Stomach (tissue), 9 donors: Measurements from ENCODE around the gene C22orf23. TPM values are rescaled to one million over a fixed set of nuclear protein-coding genes. Genes with fewer than 3 reads are reported as not detected.
"Not testable (repeated sequence)": the region's sequence is repeated elsewhere in the genome, so short reads cannot be mapped to it uniquely, and the experiment has no call there.

Experiments used
- DNase-seq, 2 donors: peaks; one replicate each; pipeline versions ENCODE4 v3.0.0 to v3.0.0-alpha.2; 2013 to 2019
- H3K27ac ChIP-seq, 5 donors: fragments of 200-600 bp in 4 of 5; sonication (generic) in 4 of 5; one replicate each; pipeline ENCODE4 v1.5.1; 2013 to 2019; ENCODE audit warnings: mild to moderate bottlenecking in 1 of 5, moderate library complexity in 1 of 5
- H3K27me3 ChIP-seq, 3 donors: fragments of 200-600 bp; sonication (generic); one replicate each; pipeline ENCODE4 v1.5.1; 2017 to 2019; ENCODE audit warnings: mixed run types in 1 of 3
- H3K36me3 ChIP-seq, 4 donors: fragments of 200-600 bp; sonication (generic); 1 replicate in 3 of 4; 2 replicates in 1 of 4; pipeline ENCODE4 v1.5.1; 2016 to 2019
- H3K4me1 ChIP-seq, 4 donors: fragments of 200-600 bp; sonication (generic); one replicate each; pipeline ENCODE4 v1.5.1; 2016 to 2019
- H3K4me3 ChIP-seq, 4 donors: fragments of 200-600 bp; sonication (generic) in 3 of 4; one replicate each; pipeline ENCODE4 v1.5.1; 2016 to 2019; ENCODE audit warnings: mild to moderate bottlenecking in 1 of 4
- H3K9me3 ChIP-seq, 4 donors: fragments of 200-600 bp; sonication (generic); one replicate each; pipeline ENCODE4 v1.5.1; 2016 to 2019
- EP300 ChIP-seq: sonication (generic); formaldehyde crosslinking; IDR thresholded peaks from one replicate; pipeline ENCODE4 v1.6.1; 2017; ENCODE audit warnings: antibody characterized with exemption
- POLR2A ChIP-seq, 4 donors: fragments of 450-650 bp; IDR thresholded peaks; one replicate each; pipeline ENCODE4 v1.6.1; 2016; ENCODE audit warnings: antibody characterized with exemption in 4 of 4, control low read depth in 2 of 4, mild to moderate bottlenecking in 1 of 4, moderate library complexity in 1 of 4
- POLR2AphosphoS5 ChIP-seq, 3 donors: sonication (generic); formaldehyde crosslinking; IDR thresholded peaks; one replicate each; pipeline ENCODE4 v1.6.1; 2016; ENCODE audit warnings: antibody characterized with exemption in 3 of 3
- WGBS, 5 donors: extraction: QIAGEN DNeasy Blood & Tissue Kit in 3 of 5; methylation state at CpG; one replicate each; pipeline versions ENCODE4 v1.1.5 to v1.1.7; 2013 to 2018; 5-methylcytosine and 5-hydroxymethylcytosine counted together
- intact Hi-C: fragments of 100-400 bp; cut with DNase I; formaldehyde crosslinking; loops from one replicate; pipeline ENCODE4 v1.15.1; 2023; ENCODE audit warnings: low total_unique reads
- polyA plus RNA-seq, 3 donors: library from polyadenylated mRNA; stranded (reverse); fragments of 200-250 nt; gene quantifications; one replicate each; pipeline ENCODE4 v1.2.3, GENCODE V29; 2013
- total RNA-seq, 5 donors: library from RNA; depleted of rRNA; stranded (reverse); fragments of >200 nt; gene quantifications; one replicate each; pipeline versions ENCODE4 v1.1.0 to v1.2.3, GENCODE V29; 2014 to 2016
- TF ChIP-seq, protein P1 (sequence below), 7 experiments: fragments of 450-650 bp in 4 of 7; fragments of 200-600 bp in 3 of 7; sonication (generic) in 3 of 7; IDR thresholded peaks; one replicate each; pipeline ENCODE4 v1.5.1; 2016 to 2019; ENCODE audit warnings: antibody characterized with exemption in 7 of 7, control low read depth in 2 of 7, mild to moderate bottlenecking in 1 of 7
- donor health status: healthy with polysubstance abuse.
- donor health status: Bipolar disorder and iron deficiency.
- donor health status: healthy.

The C22orf23 gene
- total and polyA plus RNA-seq, 8 donors: 0.18 to 1.2 (median 0.31) TPM; not detected in 5

DNA sequence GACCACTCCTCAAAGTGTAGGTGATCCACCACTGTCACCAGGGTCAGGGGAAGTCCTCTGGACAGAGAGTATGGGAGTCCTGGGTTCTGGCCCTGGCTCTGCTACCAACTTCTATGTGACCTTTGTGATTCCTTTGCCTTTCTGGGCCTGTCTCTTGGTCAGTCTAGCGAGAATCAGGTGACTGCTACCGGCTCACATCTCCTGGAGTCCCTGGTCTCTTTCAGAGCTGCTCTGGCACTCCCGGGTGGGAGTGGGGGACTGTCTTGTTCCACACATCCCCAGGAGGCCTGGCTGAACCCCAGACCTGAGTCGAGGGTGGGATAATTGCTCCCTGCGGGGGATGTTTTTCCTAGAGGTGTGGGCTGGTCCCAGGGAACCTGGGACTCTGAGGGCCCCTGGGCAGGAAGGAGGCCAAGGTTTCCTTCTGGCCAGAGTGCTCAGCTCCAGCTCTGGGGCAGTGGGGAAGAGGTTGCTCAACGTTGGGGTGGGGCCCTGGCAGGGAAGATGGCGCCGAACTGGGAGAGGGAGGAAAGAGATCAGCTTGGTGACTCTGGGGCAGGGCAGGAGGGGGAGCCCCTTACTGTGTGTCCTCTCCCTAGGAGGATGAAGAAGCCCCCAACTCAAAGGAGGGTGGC lies 28.9 kb upstream of the C22orf23 start:
- no peaks in the 10 kb centered on the region for H3K9me3 ChIP-seq
- peaks cover 0 to 39% (median 7%) of the 10 kb centered on the region in 4 donors for H3K36me3 ChIP-seq
- DNase-seq: no peak
- H3K27ac ChIP-seq: peak overlapping the region in 2 of 5 donors; percentile 2 to 32
- WGBS, 5 donors: 67 to 81% (median 78%) methylated on average over 8 of the region's 8 CpGs
- peak overlapping the region in 3 of 4 donors; percentile 7 to 21 (median 12) for H3K4me3 ChIP-seq
- no peaks in the 10 kb centered on the region for H3K27me3 ChIP-seq
- TF ChIP-seq EP300 (no peak), POLR2A (IDR thresholded peaks at IDR 0.05) (no peak), POLR2AphosphoS5 (IDR thresholded peaks at IDR 0.05) (no peak)
- TF ChIP-seq, protein P1, sequence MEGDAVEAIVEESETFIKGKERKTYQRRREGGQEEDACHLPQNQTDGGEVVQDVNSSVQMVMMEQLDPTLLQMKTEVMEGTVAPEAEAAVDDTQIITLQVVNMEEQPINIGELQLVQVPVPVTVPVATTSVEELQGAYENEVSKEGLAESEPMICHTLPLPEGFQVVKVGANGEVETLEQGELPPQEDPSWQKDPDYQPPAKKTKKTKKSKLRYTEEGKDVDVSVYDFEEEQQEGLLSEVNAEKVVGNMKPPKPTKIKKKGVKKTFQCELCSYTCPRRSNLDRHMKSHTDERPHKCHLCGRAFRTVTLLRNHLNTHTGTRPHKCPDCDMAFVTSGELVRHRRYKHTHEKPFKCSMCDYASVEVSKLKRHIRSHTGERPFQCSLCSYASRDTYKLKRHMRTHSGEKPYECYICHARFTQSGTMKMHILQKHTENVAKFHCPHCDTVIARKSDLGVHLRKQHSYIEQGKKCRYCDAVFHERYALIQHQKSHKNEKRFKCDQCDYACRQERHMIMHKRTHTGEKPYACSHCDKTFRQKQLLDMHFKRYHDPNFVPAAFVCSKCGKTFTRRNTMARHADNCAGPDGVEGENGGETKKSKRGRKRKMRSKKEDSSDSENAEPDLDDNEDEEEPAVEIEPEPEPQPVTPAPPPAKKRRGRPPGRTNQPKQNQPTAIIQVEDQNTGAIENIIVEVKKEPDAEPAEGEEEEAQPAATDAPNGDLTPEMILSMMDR (IDR thresholded peaks at IDR 0.05): no peak
- intact Hi-C loops: no loop called here
- H3K4me1 ChIP-seq: no peaks in the 10 kb centered on the region

DNA sequence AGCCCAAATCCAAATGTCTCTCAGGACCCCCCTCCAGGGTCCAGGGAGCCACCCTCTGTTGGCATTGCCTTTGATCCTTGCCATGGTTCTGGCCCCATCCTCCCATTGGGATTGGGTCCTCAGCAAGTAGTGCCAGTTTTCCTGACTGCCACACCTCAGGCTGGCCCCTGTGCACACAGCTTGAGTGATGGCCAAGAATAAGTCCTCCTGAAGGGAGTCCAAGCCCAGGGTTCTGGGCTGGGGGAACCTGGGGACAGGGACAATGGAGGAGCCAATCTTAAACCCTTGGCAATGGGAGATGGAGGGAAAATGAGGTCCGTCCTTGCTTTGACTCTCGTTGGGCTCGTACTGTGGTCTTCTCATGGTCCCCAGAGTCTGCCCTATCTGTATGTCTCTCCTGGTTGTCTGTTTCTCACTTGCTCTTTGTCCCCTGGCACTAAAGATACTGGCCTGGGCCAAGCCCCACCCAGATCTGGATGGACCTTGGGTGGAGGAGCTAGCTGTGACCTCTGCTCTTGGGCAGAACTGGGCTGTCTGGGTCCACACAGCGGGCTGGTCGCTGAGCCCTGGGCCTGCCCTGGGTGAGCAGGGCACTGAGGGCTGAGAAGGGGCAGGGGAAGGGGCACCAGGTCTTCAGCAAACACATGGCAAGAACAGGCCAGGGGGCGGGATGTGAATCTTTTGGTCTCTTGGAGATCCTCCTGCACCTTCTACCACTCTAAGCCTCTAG lies 28.0 kb upstream of the C22orf23 start:
- intact Hi-C loops: no loop called here

DNA sequence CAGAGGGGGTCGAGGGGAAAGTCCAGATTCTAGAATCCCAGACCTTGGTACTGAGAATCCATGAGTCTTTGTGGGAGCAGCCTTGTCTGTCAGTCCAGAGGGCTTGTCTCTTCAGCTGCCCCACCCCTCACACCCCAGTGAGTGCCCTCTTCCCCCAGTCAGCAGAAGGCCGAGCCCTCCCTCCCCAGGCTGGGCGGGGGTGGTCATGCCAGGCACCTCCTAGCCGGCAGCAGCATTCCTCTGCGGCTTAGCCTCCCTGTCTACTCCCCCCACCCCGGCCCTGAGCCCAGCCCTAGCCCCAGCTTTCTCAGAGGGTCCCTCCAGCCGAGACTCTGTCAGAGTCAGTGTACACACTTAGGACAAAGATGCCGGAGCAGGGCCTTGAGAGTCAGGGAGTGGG lies 26.4 kb upstream of the C22orf23 start:
- Histone ChIP-seq H3K27me3 (no peaks in the 10 kb centered on the region), H3K4me3 (no peak overlapping the region), H3K27ac (no peak overlapping the region), H3K36me3 (peaks cover 0 to 46% (median 5%) of the 10 kb centered on the region in 4 donors), H3K4me1 (no peaks in the 10 kb centered on the region), H3K9me3 (no peaks in the 10 kb centered on the region)
- no peak for DNase-seq
- 70 to 82% (median 78%) methylated on average over 7 to 8 of the region's 8 CpGs for WGBS, 5 donors
- no peak for TF ChIP-seq POLR2AphosphoS5 (IDR thresholded peaks at IDR 0.05)
- TF ChIP-seq, protein P1 (IDR thresholded peaks at IDR 0.05): no peak
- no peak for TF ChIP-seq EP300
- TF ChIP-seq POLR2A (IDR thresholded peaks at IDR 0.05): no peak
- intact Hi-C loops: no loop called here

More for the DNA sequence above, 28.0 kb upstream of the C22orf23 start:
- Histone ChIP-seq H3K36me3 (peaks cover 0 to 40% (median 6%) of the 10 kb centered on the region in 4 donors), H3K4me3 (peak overlapping the region in 2 of 4 donors; percentile 3 to 7), H3K9me3 (no peaks in the 10 kb centered on the region), H3K4me1 (no peaks in the 10 kb centered on the region), H3K27me3 (no peaks in the 10 kb centered on the region), H3K27ac (no peak overlapping the region)
- 81 to 96% (median 94%) methylated on average over 6 of the region's 6 CpGs for WGBS, 5 donors
- DNase-seq: no peak
- TF ChIP-seq POLR2A (IDR thresholded peaks at IDR 0.05) (no peak), POLR2AphosphoS5 (IDR thresholded peaks at IDR 0.05) (no peak), EP300 (no peak)
- TF ChIP-seq, protein P1 (IDR thresholded peaks at IDR 0.05): no peak

DNA sequence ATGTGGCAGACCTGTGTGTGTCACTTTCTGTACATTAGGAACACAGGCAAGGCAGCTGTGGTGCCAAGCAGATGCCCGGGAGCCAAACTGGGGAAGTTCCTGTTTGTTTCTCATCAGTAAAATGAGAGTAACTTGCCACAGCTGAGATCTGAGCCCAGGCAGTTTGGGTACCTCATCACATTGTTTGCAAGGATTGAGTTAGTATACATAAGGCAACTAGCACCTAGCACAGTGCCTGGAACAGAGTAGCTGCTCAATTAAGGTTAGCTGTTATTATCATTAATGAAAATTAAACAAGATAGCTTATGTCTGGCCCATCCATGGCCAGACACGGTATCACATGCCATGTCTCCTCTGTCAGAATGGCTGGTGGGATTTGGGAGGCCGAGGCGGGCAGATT lies 23.1 kb upstream of the C22orf23 start:
- TF ChIP-seq, protein P1 (IDR thresholded peaks at IDR 0.05): no peak
- TF ChIP-seq EP300: no peak
- TF ChIP-seq POLR2A (IDR thresholded peaks at IDR 0.05): no peak
- no peak for TF ChIP-seq POLR2AphosphoS5 (IDR thresholded peaks at IDR 0.05)
- peaks cover 0 to 71% (median 18%) of the 10 kb centered on the region in 4 donors for H3K36me3 ChIP-seq
- H3K4me1 ChIP-seq: no peaks in the 10 kb centered on the region
- H3K27me3 ChIP-seq: no peaks in the 10 kb centered on the region
- H3K9me3 ChIP-seq: no peaks in the 10 kb centered on the region
- DNase-seq: no peak
- H3K27ac ChIP-seq: no peak overlapping the region
- intact Hi-C loops: no loop called here
- WGBS, 5 donors: 82 to 93% (median 90%) methylated on average over 4 of the region's 4 CpGs
- no peak overlapping the region for H3K4me3 ChIP-seq

DNA sequence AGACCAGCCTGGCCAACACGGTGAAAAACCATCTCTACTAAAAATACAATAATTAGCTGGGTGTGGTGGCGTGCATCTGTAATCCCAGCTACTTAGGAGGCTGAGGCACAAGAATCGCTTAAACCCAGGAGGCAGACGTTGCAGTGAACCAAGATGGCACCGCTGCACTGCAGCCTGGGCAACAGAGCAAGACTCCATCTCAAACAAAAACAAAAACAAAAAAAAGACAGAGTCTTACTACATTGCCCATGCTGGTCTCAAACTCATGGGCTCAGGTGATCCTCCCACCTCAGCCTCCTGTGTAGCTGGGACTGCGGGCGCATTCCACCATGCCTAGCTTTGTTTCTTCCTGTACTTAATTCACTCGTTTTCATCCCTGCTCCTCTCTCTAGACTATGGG lies 22.6 kb upstream of the C22orf23 start:
- intact Hi-C loops: not testable (repeated sequence)

More for the DNA sequence above, 22.6 kb upstream of the C22orf23 start:
- H3K36me3 ChIP-seq: peaks cover 0 to 74% (median 18%) of the 10 kb centered on the region in 4 donors
- H3K27me3 ChIP-seq, H3K4me3 ChIP-seq, H3K9me3 ChIP-seq, H3K4me1 ChIP-seq, DNase-seq, H3K27ac ChIP-seq: not testable (repeated sequence)
- WGBS, 5 donors: 83 to 96% (median 94%) methylated on average over 8 of the region's 8 CpGs
